Glutamatergic neuron (in vitro differentiated cells): ENCODE data around the gene HLX. TPM values are rescaled to one million over a fixed set of nuclear protein-coding genes. Genes with fewer than 3 reads are reported as not detected.

ENCODE experiments used
- DNase-seq: peaks from one replicate; pipeline ENCODE4 v3.0.0; 2022
- H3K27ac Mint-ChIP-seq: one replicate; pipeline ENCODE4 v1.8.0; 2020; ENCODE audit warnings: mild to moderate bottlenecking, mixed read lengths, inconsistent platforms; ENCODE audit not compliant: unreplicated experiment
- H3K27me3 Mint-ChIP-seq: one replicate; pipeline ENCODE4 v1.8.0; 2020; ENCODE audit warnings: mild to moderate bottlenecking, moderate library complexity, mixed read lengths, inconsistent platforms; ENCODE audit not compliant: unreplicated experiment
- H3K36me3 Mint-ChIP-seq: one replicate; pipeline ENCODE4 v1.8.0; 2020; ENCODE audit warnings: mild to moderate bottlenecking, mixed read lengths, inconsistent platforms; ENCODE audit not compliant: unreplicated experiment
- H3K4me1 Mint-ChIP-seq: one replicate; pipeline ENCODE4 v1.8.0; 2020; ENCODE audit warnings: mild to moderate bottlenecking, low read depth, mixed read lengths, inconsistent platforms; ENCODE audit not compliant: unreplicated experiment
- H3K4me3 Mint-ChIP-seq: one replicate; pipeline ENCODE4 v1.8.0; 2020; ENCODE audit warnings: mild to moderate bottlenecking, mixed read lengths, inconsistent platforms; ENCODE audit not compliant: unreplicated experiment
- H3K9me3 Mint-ChIP-seq: one replicate; pipeline ENCODE4 v1.8.0; 2020; ENCODE audit warnings: mild to moderate bottlenecking, moderate library complexity, mixed read lengths, inconsistent platforms; ENCODE audit not compliant: unreplicated experiment
- CTCF ChIP-seq: fragments of 200-600 bp; sonication (generic); IDR thresholded peaks from one replicate; pipeline ENCODE4 v1.5.0; 2021; ENCODE audit not compliant: partially characterized antibody, unreplicated experiment
- total RNA-seq: library from RNA; stranded (reverse); fragmentation: NEBNext Ultra II Directional; extraction: Animal tissue kit (Norgen Biotek cat#: 25700); gene quantifications from one replicate; pipeline ENCODE4 v1.2.1, GENCODE V29; 2021; ENCODE audit not compliant: unreplicated experiment

HLX gene
- total RNA-seq, 1 donor from 2014 or later = 0.56 TPM

GRCh38 chr1:220904876-220905275 is 25.6 kb downstream of the HLX start:
- peaks cover 6% of the 10 kb centered on the region for H3K27me3 Mint-ChIP-seq

GRCh38 chr1:220905650-220906560 is 26.7 kb downstream of the HLX start:
- H3K27me3 Mint-ChIP-seq = peaks cover 1% of the 10 kb centered on the region
- H3K9me3 Mint-ChIP-seq = no peaks in the 10 kb centered on the region
- no peaks in the 10 kb centered on the region for H3K36me3 Mint-ChIP-seq
- H3K4me3 Mint-ChIP-seq = no peak overlapping the region
- peaks cover 3% of the 10 kb centered on the region for H3K4me1 Mint-ChIP-seq
- no peak for DNase-seq
- no peak for TF ChIP-seq CTCF
- H3K27ac Mint-ChIP-seq = no peak overlapping the region

More at GRCh38 chr1:220904876-220905275, 25.6 kb downstream of the HLX start:
- H3K4me3 Mint-ChIP-seq = no peak overlapping the region
- H3K36me3 Mint-ChIP-seq = no peaks in the 10 kb centered on the region
- H3K4me1 Mint-ChIP-seq = peaks cover 3% of the 10 kb centered on the region
- no peak for DNase-seq
- no peak for TF ChIP-seq CTCF
- H3K9me3 Mint-ChIP-seq = no peaks in the 10 kb centered on the region
- H3K27ac Mint-ChIP-seq = no peak overlapping the region

GRCh38 chr1:220906561-220907334 is 27.5 kb downstream of the HLX start:
- H3K36me3 Mint-ChIP-seq = no peaks in the 10 kb centered on the region
- TF ChIP-seq CTCF = no peak
- no peak for DNase-seq
- peaks cover 1% of the 10 kb centered on the region for H3K27me3 Mint-ChIP-seq
- no peak overlapping the region for H3K4me3 Mint-ChIP-seq
- H3K4me1 Mint-ChIP-seq = peaks cover 3% of the 10 kb centered on the region
- no peak overlapping the region for H3K27ac Mint-ChIP-seq
- no peaks in the 10 kb centered on the region for H3K9me3 Mint-ChIP-seq

- Mint-ChIP-seq H3K9me3 (no peaks in the 10 kb centered on the region), H3K27ac (no peak overlapping the region), H3K4me1 (peaks cover 3% of the 10 kb centered on the region), H3K27me3 (peaks cover 1% of the 10 kb centered on the region), H3K4me3 (no peak overlapping the region), H3K36me3 (no peaks in the 10 kb centered on the region)
- TF ChIP-seq CTCF = peak; percentile 36
- DNase-seq = no peak
Observed at GRCh38 chr1:220908757-220909156, 29.5 kb downstream of the HLX start.
